GM10248 (cell line): ENCODE data around the gene SPATA24.
A peak's percentile ranks its signal among the peaks of the same experiment; 100 is the strongest.
"Not testable (repeated sequence)": the region's sequence is repeated elsewhere in the genome, so short reads cannot be mapped to it uniquely, and the experiment has no call there.

Source experiments
- CTCF ChIA-PET: fragments of 300-600 bp; sonication (Branson Sonifier 250); formaldehyde crosslinking; extraction: SDS; loops from one replicate; lab custom pipeline; 2021; ENCODE audit warnings: antibody characterized with exemption; lab: Yijun Ruan, JAX
- POLR2A ChIA-PET: fragments of 350-650 bp; sonication (Branson Sonifier 250); formaldehyde crosslinking; extraction: SDS; loops from one replicate; lab custom pipeline; 2020; ENCODE audit warnings: antibody characterized with exemption; lab: Yijun Ruan, JAX
- DNase-seq: peaks from one replicate; pipeline ENCODE4 v3.0.0; 2012; ENCODE audit errors: extremely low spot score
- CTCF ChIP-seq: IDR thresholded peaks from 2 replicates; pipeline ENCODE4 v1.5.1; 2012; ENCODE audit warnings: mild to moderate bottlenecking, low read depth; ENCODE audit errors: extremely low read depth, missing control alignments, control extremely low read depth

Gene SPATA24

GRCh38 chr5:139443831-139444453, 40.1 kb upstream of the SPATA24 start:
- DNase-seq, result no peak
- no peak for TF ChIP-seq CTCF
- POLR2A ChIA-PET, result no interaction called here
- CTCF ChIA-PET, result interaction anchor here (0.8 to 2.7 kb wide), 6 partner anchors 9 to 321 kb away, joined by 3 to 10 read pairs (median 5); no protein-coding TSS in a partner anchor

DNA sequence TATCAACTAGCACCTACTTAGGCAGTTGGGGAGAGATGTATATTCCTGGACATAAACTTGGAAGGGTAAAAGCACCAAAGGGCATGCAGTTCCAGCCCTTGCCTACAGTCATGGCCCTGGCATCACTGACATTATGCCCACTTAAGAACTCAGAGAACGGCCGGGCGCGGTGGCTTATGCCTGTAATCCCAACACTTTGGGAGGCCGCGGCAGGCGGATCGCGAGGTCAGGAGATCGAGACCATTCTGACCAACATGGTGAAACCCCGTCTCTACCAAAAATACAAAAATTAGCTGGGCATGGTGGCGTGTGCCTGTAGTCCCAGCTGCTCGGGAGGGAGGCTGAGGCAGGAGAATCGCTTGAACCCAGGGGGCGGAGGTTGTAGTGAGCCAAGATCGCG, 36.5 kb upstream of the SPATA24 start:
- CTCF ChIA-PET, result interaction anchor here (1.4 to 6.4 kb wide), 3 partner anchors 10 to 73 kb away, joined by 4 to 49 read pairs (median 5); no protein-coding TSS in a partner anchor
- POLR2A ChIA-PET, DNase-seq: not testable (repeated sequence)

DNA sequence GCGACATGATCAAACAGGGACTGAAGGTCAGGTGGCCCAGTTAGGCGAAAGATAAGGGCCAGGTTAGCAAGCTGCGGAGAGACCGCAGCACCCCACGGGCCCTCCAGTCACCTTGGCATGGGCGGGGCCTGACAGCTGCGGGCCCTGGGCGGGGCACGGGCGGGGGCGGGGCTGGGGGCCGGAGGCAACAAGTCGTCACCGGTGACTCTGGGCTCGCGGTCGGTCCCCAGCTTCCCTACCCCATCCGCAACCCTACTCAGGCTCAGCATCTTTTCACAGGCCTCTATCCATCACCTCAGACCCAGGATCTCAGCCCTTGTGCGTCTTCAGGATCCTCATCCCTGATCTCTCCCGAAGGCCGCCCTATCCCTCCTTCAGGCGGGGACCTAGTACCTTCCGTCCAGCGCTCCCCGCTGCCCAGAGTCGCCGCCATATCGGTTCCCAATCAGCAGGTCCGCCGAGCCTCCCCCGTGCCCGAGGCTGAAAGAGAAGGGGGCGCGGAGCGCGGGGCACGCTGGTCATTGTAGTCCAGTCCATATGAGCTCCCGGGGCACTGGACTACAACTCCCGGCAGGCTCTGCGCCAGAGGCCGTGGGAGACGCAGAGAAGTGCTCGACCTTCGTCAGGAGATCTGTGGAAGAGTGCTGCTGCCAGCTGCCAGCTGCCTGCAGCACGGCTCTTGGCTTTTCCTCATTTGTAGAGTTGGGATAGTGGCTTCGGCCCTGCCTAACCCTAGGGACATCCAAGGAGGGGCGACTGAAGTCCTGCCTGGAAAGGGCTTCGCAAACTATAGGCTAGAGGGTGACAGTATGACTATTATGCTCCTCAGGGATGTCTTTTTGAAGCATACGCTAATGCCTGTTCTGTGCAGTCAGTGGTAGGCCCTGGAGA, 35.4 kb upstream of the SPATA24 start, which contains the start of gene DNAJC18:
TSS of gene DNAJC18 (minus strand) at position 513 of the 891 bp plus-strand sequence. CDS start at position 433, 80 bp downstream.
- TF ChIP-seq CTCF, result no peak
- POLR2A ChIA-PET, result interaction anchor here (0.8 to 1.3 kb wide), 2 partner anchors 15 to 21 kb away, joined by 4 to 8 read pairs; no protein-coding TSS in a partner anchor
- DNase-seq, result peak; percentile 94
- CTCF ChIA-PET, result interaction anchor here (0.7 to 8.2 kb wide), 13 partner anchors 8 to 104 kb away, joined by 3 to 90 read pairs (median 4); no protein-coding TSS in a partner anchor

GRCh38 chr5:139438707-139439012, 34.8 kb upstream of the SPATA24 start:
- no peak for DNase-seq
- ChIA-PET CTCF (interaction anchor here (0.8 to 8.2 kb wide), 8 partner anchors 9 to 80 kb away, joined by 3 to 90 read pairs (median 4); no protein-coding TSS in a partner anchor), POLR2A (interaction anchor here (1.3 kb wide), 1 partner anchor 21 kb away, joined by 8 read pairs; no protein-coding TSS in a partner anchor)
- no peak for TF ChIP-seq CTCF

- no peak for DNase-seq
- ChIA-PET POLR2A (no interaction called here), CTCF (interaction anchor here (1.0 to 8.2 kb wide), 5 partner anchors 13 to 83 kb away, joined by 3 to 90 read pairs (median 4); partner anchors contain the start of gene STING1)
- TF ChIP-seq CTCF, result no peak
Measured at GRCh38 chr5:139435676-139436075, 31.8 kb upstream of the SPATA24 start.

DNA sequence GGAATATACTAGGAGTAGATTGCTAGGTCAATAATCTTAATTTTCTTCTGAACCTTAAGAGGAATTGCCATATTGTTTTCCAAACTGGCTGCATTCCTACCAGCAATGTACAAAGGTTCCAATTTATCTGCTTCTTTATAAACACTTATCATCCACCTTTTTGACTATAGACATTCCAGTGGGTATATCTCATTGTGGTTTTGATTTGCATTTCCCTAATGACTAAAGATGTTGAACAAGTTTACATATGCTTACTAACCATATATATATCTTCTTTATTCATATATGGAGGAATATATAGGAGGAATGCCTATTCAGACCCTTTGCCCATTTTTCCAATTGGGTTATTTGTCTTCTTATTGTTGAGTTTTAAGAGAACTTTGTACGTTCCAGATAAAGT, 27.8 kb upstream of the SPATA24 start:
- POLR2A ChIA-PET, result interaction anchor here (0.7 kb wide), 1 partner anchor 687 kb away, joined by 4 read pairs; no protein-coding TSS in a partner anchor
- no peak for DNase-seq

More for the DNA sequence above, 27.8 kb upstream of the SPATA24 start:
- CTCF ChIA-PET, result interaction anchor here (1.2 to 8.2 kb wide), 4 partner anchors 9 to 82 kb away, joined by 3 to 90 read pairs (median 26); no protein-coding TSS in a partner anchor
- no peak for TF ChIP-seq CTCF
